Loucy (cell line): ENCODE results near the gene MED7.

ENCODE experiments used
- CTCF ChIP-seq: fragments of 200-600 bp; sonication (generic); conservative IDR thresholded peaks from 2 replicates; pipeline ENCODE4 v1.5.1; 2014; ENCODE audit warnings: mild to moderate bottlenecking, antibody characterized with exemption, low read length
- EZH2phosphoT487 ChIP-seq: fragments of 200-600 bp; IDR thresholded peaks from 2 replicates; pipeline ENCODE4 v1.6.1; 2018; ENCODE audit warnings: antibody characterized with exemption, mild to moderate bottlenecking, moderate library complexity, borderline replicate concordance

- no peak for TF ChIP-seq CTCF
- no peak for TF ChIP-seq EZH2phosphoT487
Observed at GRCh38 chr5:157167214-157167621, 24.6 kb upstream of the MED7 start.
